Myocyte (in vitro differentiated cells): ENCODE results near the gene KRTAP12-2. TPM values are rescaled to one million over a fixed set of nuclear protein-coding genes. Genes with fewer than 3 reads are reported as not detected.
"Not testable (repeated sequence)": the region's sequence is repeated elsewhere in the genome, so short reads cannot be mapped to it uniquely, and the experiment has no call there.

ENCODE experiments used
- DNase-seq: peaks from one replicate; pipeline ENCODE4 v3.0.0-alpha.2; 2012; ENCODE audit warnings: low read depth
- total RNA-seq: library from RNA; depleted of rRNA; stranded (reverse); fragments of >200 nt; gene quantifications from 2 replicates; pipeline ENCODE4 v1.2.3, GENCODE V29; 2014

KRTAP12-2 gene
- total RNA-seq, 1 donor from 2014 or later: not detected

- DNase-seq: no peak
Measured at GRCh38 chr21:44686000-44686781, 19.5 kb upstream of the KRTAP12-2 start.

GRCh38 chr21:44685050-44685449 is 18.3 kb upstream of the KRTAP12-2 start:
- DNase-seq: not testable (repeated sequence)

- no peak for DNase-seq
Measured at GRCh38 chr21:44684483-44684882, 17.8 kb upstream of the KRTAP12-2 start.

- DNase-seq: no peak
Measured at GRCh38 chr21:44684077-44684476, 17.4 kb upstream of the KRTAP12-2 start.

- DNase-seq: no peak
Measured at GRCh38 chr21:44682580-44683151, 15.9 kb upstream of the KRTAP12-2 start.

GRCh38 chr21:44681861-44682579 is 15.3 kb upstream of the KRTAP12-2 start, which contains the start of gene KRTAP12-1:
TSS of gene KRTAP12-1 (minus strand) at chr21:44682163. CDS start at chr21:44682123, 40 bp downstream.
- DNase-seq: peak; percentile 33

- peak; percentile 24 for DNase-seq
Measured at GRCh38 chr21:44681152-44681551, 14.4 kb upstream of the KRTAP12-2 start.

GRCh38 chr21:44677881-44678280 is 11.2 kb upstream of the KRTAP12-2 start:
- no peak for DNase-seq

- DNase-seq: no peak
Measured at GRCh38 chr21:44671911-44672310, 5.2 kb upstream of the KRTAP12-2 start.

- no peak for DNase-seq
Measured at GRCh38 chr21:44670642-44671432, 4.1 kb upstream of the KRTAP12-2 start.

GRCh38 chr21:44667612-44668011 is 885 bp upstream of the KRTAP12-2 start:
- no peak for DNase-seq

GRCh38 chr21:44664691-44665090 is 2.0 kb downstream of the KRTAP12-2 start:
- DNase-seq: no peak

GRCh38 chr21:44661567-44661966 is 5.2 kb downstream of the KRTAP12-2 start:
- DNase-seq: not testable (repeated sequence)

- no peak for DNase-seq
Measured at GRCh38 chr21:44658913-44659595, 7.7 kb downstream of the KRTAP12-2 start.

- no peak for DNase-seq
Measured at GRCh38 chr21:44658541-44658910, 8.2 kb downstream of the KRTAP12-2 start.

GRCh38 chr21:44657635-44658540 is 8.8 kb downstream of the KRTAP12-2 start, which contains the start of gene KRTAP12-3:
TSS of gene KRTAP12-3 (plus strand) at chr21:44657932. CDS start at chr21:44657980, 48 bp downstream.
- DNase-seq: no peak

GRCh38 chr21:44656868-44657267 is 9.9 kb downstream of the KRTAP12-2 start:
- no peak for DNase-seq

- no peak for DNase-seq
Measured at GRCh38 chr21:44654576-44655175, 12.1 kb downstream of the KRTAP12-2 start, which contains the start of gene KRTAP12-4. TSS of gene KRTAP12-4 (minus strand) at chr21:44654659. CDS start at chr21:44654614, 45 bp downstream.
